ENCODE data around the gene IFNL2.
"Not testable (repeated sequence)": the region's sequence is repeated elsewhere in the genome, so short reads cannot be mapped to it uniquely, and the experiment has no call there.

GRCh38 chr19:39219108-39219507, 49.1 kb upstream of the IFNL2 start:
- TF ChIP-seq BHLHE40 (IDR thresholded peaks at IDR 0.05; ENCODE audit: borderline replicate concordance); HDGF (IDR thresholded peaks at IDR 0.05; ENCODE audit: borderline replicate concordance); ELF4 (IDR thresholded peaks at IDR 0.05); NFRKB (IDR thresholded peaks at IDR 0.05); SUZ12 (IDR thresholded peaks at IDR 0.05); SP1 (IDR thresholded peaks at IDR 0.05); LEF1 (IDR thresholded peaks at IDR 0.05; ENCODE audit: borderline replicate concordance); FOXM1 (IDR thresholded peaks at IDR 0.05; ENCODE audit: borderline replicate concordance); ARNT (IDR thresholded peaks at IDR 0.05); FOXK2 (IDR thresholded peaks at IDR 0.05); FOXA1 (IDR thresholded peaks at IDR 0.05): not testable (repeated sequence)
